HEK293 (cell line): ENCODE results near the gene ARFGAP1.

Experiments used
- FEZF1 ChIP-seq: fragments of 450-650 bp; formaldehyde crosslinking; IDR thresholded peaks from 2 replicates; pipeline ENCODE4 v1.5.1; 2016; ENCODE audit warnings: missing biosample characterization, missing genetic modification characterization
- GLI2 ChIP-seq: fragments of 450-650 bp; formaldehyde crosslinking; IDR thresholded peaks from 2 replicates; pipeline ENCODE4; 2017; ENCODE audit warnings: missing biosample characterization, missing genetic modification characterization, low read depth, borderline replicate concordance
- GLIS2 ChIP-seq: fragments of 450-650 bp; formaldehyde crosslinking; IDR thresholded peaks from 2 replicates; pipeline ENCODE4 v1.5.1; 2016; ENCODE audit warnings: missing biosample characterization, missing genetic modification characterization
- KLF16 ChIP-seq: fragments of 450-650 bp; formaldehyde crosslinking; IDR thresholded peaks from 2 replicates; pipeline ENCODE4 v1.5.1; 2017; ENCODE audit warnings: missing biosample characterization, missing genetic modification characterization
- KLF8 ChIP-seq: fragments of 450-650 bp; formaldehyde crosslinking; IDR thresholded peaks from 2 replicates; pipeline ENCODE4 v1.5.1; 2016; ENCODE audit warnings: missing biosample characterization, missing genetic modification characterization
- SCRT2 ChIP-seq: fragments of 450-650 bp; formaldehyde crosslinking; IDR thresholded peaks from 2 replicates; pipeline ENCODE4 v1.5.1; 2016; ENCODE audit warnings: missing biosample characterization, missing genetic modification characterization
- ZNF133 ChIP-seq: fragments of 450-650 bp; formaldehyde crosslinking; IDR thresholded peaks from 2 replicates; pipeline ENCODE4 v1.5.1; 2016; ENCODE audit warnings: missing biosample characterization, missing genetic modification characterization
- ZNF174 ChIP-seq: fragments of 450-650 bp; formaldehyde crosslinking; IDR thresholded peaks from 2 replicates; pipeline ENCODE4 v1.5.0; 2017; ENCODE audit warnings: missing biosample characterization, mild to moderate bottlenecking, missing genetic modification characterization
- ZNF184 ChIP-seq: fragments of 450-650 bp; IDR thresholded peaks from 2 replicates; pipeline ENCODE4 v1.5.1; 2018; ENCODE audit warnings: missing biosample characterization, mild to moderate bottlenecking, missing genetic modification characterization
- ZNF324 ChIP-seq: fragments of 450-650 bp; formaldehyde crosslinking; IDR thresholded peaks from 2 replicates; pipeline ENCODE4 v1.5.1; 2016; ENCODE audit warnings: missing biosample characterization, missing genetic modification characterization
- ZNF341 ChIP-seq: fragments of 450-650 bp; formaldehyde crosslinking; IDR thresholded peaks from 2 replicates; pipeline ENCODE4; 2016; ENCODE audit warnings: low read depth, missing biosample characterization, missing genetic modification characterization
- ZNF473 ChIP-seq: fragments of 450-650 bp; formaldehyde crosslinking; IDR thresholded peaks from 2 replicates; pipeline ENCODE4 v1.5.1; 2017; ENCODE audit warnings: missing biosample characterization, missing genetic modification characterization
- ZNF530 ChIP-seq: fragments of 450-650 bp; formaldehyde crosslinking; IDR thresholded peaks from 2 replicates; pipeline ENCODE4 v1.5.1; 2016; ENCODE audit warnings: low read depth, missing biosample characterization, missing genetic modification characterization
- ZNF610 ChIP-seq: fragments of 450-650 bp; formaldehyde crosslinking; IDR thresholded peaks from 2 replicates; pipeline ENCODE4 v1.5.1; 2016; ENCODE audit warnings: missing biosample characterization, missing genetic modification characterization, borderline replicate concordance
- ZNF623 ChIP-seq: fragments of 450-650 bp; formaldehyde crosslinking; IDR thresholded peaks from 2 replicates; pipeline ENCODE4 v1.5.1; 2016; ENCODE audit warnings: missing biosample characterization, missing genetic modification characterization
- ZNF660 ChIP-seq: fragments of 450-650 bp; IDR thresholded peaks from 2 replicates; pipeline ENCODE4 v1.5.1; 2018; ENCODE audit warnings: missing biosample characterization, mild to moderate bottlenecking, missing genetic modification characterization
- ZNF701 ChIP-seq: fragments of 450-650 bp; formaldehyde crosslinking; IDR thresholded peaks from 2 replicates; pipeline ENCODE4 v1.5.1; 2016; ENCODE audit warnings: missing biosample characterization, missing genetic modification characterization
- ZNF768 ChIP-seq: fragments of 450-650 bp; formaldehyde crosslinking; IDR thresholded peaks from 2 replicates; pipeline ENCODE4 v1.5.1; 2018; ENCODE audit warnings: missing biosample characterization, mild to moderate bottlenecking, missing genetic modification characterization
- ZNF776 ChIP-seq: fragments of 450-650 bp; formaldehyde crosslinking; IDR thresholded peaks from 2 replicates; pipeline ENCODE4 v1.5.0; 2017; ENCODE audit warnings: missing biosample characterization, missing genetic modification characterization, borderline replicate concordance
- ZXDB ChIP-seq: fragments of 450-650 bp; formaldehyde crosslinking; IDR thresholded peaks from 2 replicates; pipeline ENCODE4 v1.5.1; 2016; ENCODE audit warnings: missing biosample characterization, missing genetic modification characterization
- TF ChIP-seq, protein P1 (sequence below): fragments of 450-650 bp; formaldehyde crosslinking; IDR thresholded peaks from 2 replicates; pipeline ENCODE4 v1.5.1; 2016; ENCODE audit warnings: missing biosample characterization, missing genetic modification characterization
- TF ChIP-seq, protein P2 (sequence below): fragments of 450-650 bp; formaldehyde crosslinking; IDR thresholded peaks from 2 replicates; pipeline ENCODE4 v1.5.1; 2017; ENCODE audit warnings: missing biosample characterization, missing genetic modification characterization
- TF ChIP-seq, protein P3 (sequence below): fragments of 450-650 bp; formaldehyde crosslinking; IDR thresholded peaks from 2 replicates; pipeline ENCODE4 v1.5.1; 2016; ENCODE audit warnings: missing biosample characterization, missing genetic modification characterization, borderline replicate concordance
- TF ChIP-seq, protein P4 (sequence below): fragments of 450-650 bp; formaldehyde crosslinking; IDR thresholded peaks from 2 replicates; pipeline ENCODE4 v1.5.1; 2016; ENCODE audit warnings: missing biosample characterization, missing genetic modification characterization, low read depth
- TF ChIP-seq, protein P5 (sequence below): fragments of 450-650 bp; formaldehyde crosslinking; IDR thresholded peaks from 2 replicates; pipeline ENCODE4 v1.5.1; 2017; ENCODE audit warnings: missing biosample characterization, missing genetic modification characterization
- TF ChIP-seq, protein P6 (sequence below): fragments of 450-650 bp; formaldehyde crosslinking; IDR thresholded peaks from 2 replicates; pipeline ENCODE4 v1.5.1; 2016; ENCODE audit warnings: missing biosample characterization, missing genetic modification characterization

ARFGAP1 gene

DNA sequence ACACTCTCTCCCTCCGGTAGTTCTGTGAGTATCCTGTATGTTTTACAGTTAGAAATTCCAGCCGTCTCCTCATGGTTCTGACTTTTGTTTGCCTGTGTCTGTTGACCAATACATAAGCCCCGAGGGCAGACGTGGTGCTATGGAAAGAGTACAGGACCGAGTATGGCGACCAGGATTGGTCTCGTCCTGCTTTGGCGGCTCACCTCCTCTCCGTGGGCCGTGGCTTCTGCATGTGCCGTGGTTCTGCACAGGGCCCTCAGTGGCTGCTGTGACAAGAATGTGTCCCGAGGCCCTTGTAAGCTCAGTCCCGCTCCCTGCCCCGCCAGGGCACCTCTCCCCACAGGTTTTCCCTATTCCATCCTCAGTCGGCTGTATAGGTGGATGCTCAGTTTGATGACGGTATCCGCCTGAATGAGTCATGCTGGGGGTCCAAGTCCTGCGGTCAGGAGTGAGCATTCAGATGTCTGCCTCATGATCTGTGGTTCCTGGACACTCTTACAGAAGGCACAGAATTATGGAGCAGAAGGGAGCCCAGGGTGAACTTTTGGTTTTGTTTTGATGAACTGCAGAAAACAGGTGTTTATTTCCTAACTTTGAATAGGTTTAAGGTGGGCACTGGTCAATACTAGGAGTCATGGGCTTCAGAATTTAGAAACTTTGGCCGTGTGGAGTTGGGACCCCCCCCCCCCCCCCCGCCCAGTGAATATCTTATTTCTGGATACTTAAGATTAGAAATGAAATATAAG is 1.2 kb downstream of the ARFGAP1 start (continued):
- TF ChIP-seq, protein P1, sequence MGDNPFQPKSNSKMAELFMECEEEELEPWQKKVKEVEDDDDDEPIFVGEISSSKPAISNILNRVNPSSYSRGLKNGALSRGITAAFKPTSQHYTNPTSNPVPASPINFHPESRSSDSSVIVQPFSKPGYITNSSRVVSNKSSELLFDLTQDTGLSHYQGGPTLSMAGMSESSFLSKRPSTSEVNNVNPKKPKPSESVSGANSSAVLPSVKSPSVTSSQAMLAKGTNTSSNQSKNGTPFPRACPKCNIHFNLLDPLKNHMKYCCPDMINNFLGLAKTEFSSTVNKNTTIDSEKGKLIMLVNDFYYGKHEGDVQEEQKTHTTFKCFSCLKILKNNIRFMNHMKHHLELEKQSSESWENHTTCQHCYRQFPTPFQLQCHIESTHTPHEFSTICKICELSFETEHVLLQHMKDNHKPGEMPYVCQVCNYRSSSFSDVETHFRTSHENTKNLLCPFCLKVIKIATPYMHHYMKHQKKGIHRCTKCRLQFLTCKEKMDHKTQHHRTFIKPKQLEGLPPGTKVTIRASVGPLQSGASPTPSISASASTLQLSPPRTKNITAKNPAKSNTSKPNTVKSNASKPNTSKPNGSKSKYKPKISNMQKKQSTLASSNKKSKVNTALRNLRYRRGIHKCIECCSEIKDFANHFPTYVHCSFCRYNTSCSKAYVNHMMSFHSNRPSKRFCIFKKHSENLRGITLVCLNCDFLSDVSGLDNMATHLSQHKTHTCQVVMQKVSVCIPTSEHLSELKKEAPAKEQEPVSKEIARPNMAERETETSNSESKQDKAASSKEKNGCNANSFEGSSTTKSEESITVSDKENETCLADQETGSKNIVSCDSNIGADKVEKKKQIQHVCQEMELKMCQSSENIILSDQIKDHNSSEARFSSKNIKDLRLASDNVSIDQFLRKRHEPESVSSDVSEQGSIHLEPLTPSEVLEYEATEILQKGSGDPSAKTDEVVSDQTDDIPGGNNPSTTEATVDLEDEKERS = no peak
- TF ChIP-seq, protein P2, sequence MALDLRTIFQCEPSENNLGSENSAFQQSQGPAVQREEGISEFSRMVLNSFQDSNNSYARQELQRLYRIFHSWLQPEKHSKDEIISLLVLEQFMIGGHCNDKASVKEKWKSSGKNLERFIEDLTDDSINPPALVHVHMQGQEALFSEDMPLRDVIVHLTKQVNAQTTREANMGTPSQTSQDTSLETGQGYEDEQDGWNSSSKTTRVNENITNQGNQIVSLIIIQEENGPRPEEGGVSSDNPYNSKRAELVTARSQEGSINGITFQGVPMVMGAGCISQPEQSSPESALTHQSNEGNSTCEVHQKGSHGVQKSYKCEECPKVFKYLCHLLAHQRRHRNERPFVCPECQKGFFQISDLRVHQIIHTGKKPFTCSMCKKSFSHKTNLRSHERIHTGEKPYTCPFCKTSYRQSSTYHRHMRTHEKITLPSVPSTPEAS (tag by site-specific recombination) = no peak
- no peak for TF ChIP-seq ZNF473
- no peak for TF ChIP-seq KLF16
- TF ChIP-seq ZNF623 (tag by site-specific recombination) = no peak
- TF ChIP-seq ZNF341 (tag by site-specific recombination) = no peak
- TF ChIP-seq GLIS2 (tag by site-specific recombination) = no peak
- TF ChIP-seq ZNF776 (tag by site-specific recombination) = no peak
- no peak for TF ChIP-seq GLI2 (tag by site-specific recombination)
- no peak for TF ChIP-seq ZNF768
- no peak for TF ChIP-seq ZNF324 (tag by site-specific recombination)
- no peak for TF ChIP-seq ZNF530
- TF ChIP-seq ZXDB = no peak
- TF ChIP-seq ZNF174 (tag by site-specific recombination) = no peak
- TF ChIP-seq, protein P3, sequence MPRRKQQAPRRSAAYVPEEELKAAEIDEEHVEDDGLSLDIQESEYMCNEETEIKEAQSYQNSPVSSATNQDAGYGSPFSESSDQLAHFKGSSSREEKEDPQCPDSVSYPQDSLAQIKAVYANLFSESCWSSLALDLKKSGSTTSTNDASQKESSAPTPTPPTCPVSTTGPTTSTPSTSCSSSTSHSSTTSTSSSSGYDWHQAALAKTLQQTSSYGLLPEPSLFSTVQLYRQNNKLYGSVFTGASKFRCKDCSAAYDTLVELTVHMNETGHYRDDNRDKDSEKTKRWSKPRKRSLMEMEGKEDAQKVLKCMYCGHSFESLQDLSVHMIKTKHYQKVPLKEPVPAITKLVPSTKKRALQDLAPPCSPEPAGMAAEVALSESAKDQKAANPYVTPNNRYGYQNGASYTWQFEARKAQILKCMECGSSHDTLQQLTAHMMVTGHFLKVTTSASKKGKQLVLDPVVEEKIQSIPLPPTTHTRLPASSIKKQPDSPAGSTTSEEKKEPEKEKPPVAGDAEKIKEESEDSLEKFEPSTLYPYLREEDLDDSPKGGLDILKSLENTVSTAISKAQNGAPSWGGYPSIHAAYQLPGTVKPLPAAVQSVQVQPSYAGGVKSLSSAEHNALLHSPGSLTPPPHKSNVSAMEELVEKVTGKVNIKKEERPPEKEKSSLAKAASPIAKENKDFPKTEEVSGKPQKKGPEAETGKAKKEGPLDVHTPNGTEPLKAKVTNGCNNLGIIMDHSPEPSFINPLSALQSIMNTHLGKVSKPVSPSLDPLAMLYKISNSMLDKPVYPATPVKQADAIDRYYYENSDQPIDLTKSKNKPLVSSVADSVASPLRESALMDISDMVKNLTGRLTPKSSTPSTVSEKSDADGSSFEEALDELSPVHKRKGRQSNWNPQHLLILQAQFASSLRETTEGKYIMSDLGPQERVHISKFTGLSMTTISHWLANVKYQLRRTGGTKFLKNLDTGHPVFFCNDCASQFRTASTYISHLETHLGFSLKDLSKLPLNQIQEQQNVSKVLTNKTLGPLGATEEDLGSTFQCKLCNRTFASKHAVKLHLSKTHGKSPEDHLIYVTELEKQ (tag by site-specific recombination) = no peak
- no peak for TF ChIP-seq ZNF184 (tag by site-specific recombination)
- TF ChIP-seq, protein P4, sequence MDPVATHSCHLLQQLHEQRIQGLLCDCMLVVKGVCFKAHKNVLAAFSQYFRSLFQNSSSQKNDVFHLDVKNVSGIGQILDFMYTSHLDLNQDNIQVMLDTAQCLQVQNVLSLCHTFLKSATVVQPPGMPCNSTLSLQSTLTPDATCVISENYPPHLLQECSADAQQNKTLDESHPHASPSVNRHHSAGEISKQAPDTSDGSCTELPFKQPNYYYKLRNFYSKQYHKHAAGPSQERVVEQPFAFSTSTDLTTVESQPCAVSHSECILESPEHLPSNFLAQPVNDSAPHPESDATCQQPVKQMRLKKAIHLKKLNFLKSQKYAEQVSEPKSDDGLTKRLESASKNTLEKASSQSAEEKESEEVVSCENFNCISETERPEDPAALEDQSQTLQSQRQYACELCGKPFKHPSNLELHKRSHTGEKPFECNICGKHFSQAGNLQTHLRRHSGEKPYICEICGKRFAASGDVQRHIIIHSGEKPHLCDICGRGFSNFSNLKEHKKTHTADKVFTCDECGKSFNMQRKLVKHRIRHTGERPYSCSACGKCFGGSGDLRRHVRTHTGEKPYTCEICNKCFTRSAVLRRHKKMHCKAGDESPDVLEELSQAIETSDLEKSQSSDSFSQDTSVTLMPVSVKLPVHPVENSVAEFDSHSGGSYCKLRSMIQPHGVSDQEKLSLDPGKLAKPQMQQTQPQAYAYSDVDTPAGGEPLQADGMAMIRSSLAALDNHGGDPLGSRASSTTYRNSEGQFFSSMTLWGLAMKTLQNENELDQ (tag by site-specific recombination) = no peak
- peak; percentile 30 for TF ChIP-seq KLF8 (tag by site-specific recombination)
- TF ChIP-seq ZNF133 = no peak
- TF ChIP-seq, protein P5, sequence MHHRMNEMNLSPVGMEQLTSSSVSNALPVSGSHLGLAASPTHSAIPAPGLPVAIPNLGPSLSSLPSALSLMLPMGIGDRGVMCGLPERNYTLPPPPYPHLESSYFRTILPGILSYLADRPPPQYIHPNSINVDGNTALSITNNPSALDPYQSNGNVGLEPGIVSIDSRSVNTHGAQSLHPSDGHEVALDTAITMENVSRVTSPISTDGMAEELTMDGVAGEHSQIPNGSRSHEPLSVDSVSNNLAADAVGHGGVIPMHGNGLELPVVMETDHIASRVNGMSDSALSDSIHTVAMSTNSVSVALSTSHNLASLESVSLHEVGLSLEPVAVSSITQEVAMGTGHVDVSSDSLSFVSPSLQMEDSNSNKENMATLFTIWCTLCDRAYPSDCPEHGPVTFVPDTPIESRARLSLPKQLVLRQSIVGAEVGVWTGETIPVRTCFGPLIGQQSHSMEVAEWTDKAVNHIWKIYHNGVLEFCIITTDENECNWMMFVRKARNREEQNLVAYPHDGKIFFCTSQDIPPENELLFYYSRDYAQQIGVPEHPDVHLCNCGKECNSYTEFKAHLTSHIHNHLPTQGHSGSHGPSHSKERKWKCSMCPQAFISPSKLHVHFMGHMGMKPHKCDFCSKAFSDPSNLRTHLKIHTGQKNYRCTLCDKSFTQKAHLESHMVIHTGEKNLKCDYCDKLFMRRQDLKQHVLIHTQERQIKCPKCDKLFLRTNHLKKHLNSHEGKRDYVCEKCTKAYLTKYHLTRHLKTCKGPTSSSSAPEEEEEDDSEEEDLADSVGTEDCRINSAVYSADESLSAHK (tag by site-specific recombination) = no peak
- TF ChIP-seq ZNF660 (tag by site-specific recombination) = no peak
- TF ChIP-seq ZNF610 (tag by site-specific recombination) = no peak
- TF ChIP-seq, protein P6, sequence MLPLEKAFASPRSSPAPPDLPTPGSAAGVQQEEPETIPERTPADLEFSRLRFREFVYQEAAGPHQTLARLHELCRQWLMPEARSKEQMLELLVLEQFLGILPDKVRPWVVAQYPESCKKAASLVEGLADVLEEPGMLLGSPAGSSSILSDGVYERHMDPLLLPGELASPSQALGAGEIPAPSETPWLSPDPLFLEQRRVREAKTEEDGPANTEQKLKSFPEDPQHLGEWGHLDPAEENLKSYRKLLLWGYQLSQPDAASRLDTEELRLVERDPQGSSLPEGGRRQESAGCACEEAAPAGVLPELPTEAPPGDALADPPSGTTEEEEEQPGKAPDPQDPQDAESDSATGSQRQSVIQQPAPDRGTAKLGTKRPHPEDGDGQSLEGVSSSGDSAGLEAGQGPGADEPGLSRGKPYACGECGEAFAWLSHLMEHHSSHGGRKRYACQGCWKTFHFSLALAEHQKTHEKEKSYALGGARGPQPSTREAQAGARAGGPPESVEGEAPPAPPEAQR = no peak
- TF ChIP-seq SCRT2 = peak; percentile 54; the same call in 1 of the 2 replicates
- TF ChIP-seq ZNF701 = no peak
- peak; percentile 63; the same call in 1 of the 2 replicates for TF ChIP-seq FEZF1 (tag by site-specific recombination)
